B cell (primary cell): ENCODE measurements around the gene OSBPL1A. TPM values are rescaled to one million over a fixed set of nuclear protein-coding genes. Genes with fewer than 3 reads are reported as not detected.

Experiments
- ATAC-seq: fragments of 200-7000 bp; cut with Tn5 transposase; one replicate; pipeline ENCODE4 v1.10.0; 2021; ENCODE audit warnings: low read depth, mild to moderate bottlenecking, moderate number of reproducible peaks, moderate library complexity
- CTCF ChIA-PET: fragments of 350-600 bp; sonication (Branson Sonifier 250); formaldehyde crosslinking; loops from one replicate; lab custom pipeline; 2021; ENCODE audit warnings: antibody characterized with exemption, inconsistent platforms; lab: Charles Lee
- POLR2A ChIA-PET: fragments of 350-600 bp; sonication (Branson Sonifier 250); formaldehyde crosslinking; loops from one replicate; lab custom pipeline; 2021; ENCODE audit warnings: antibody characterized with exemption; lab: Charles Lee
- DNase-seq: peaks from one replicate; pipeline ENCODE4 v3.0.0; 2013
- H2AFZ ChIP-seq: 2 replicates; pipeline ENCODE4 v1.6.1; 2012; ENCODE audit warnings: mild to moderate bottlenecking, low read depth, low read length; ENCODE audit not compliant: insufficient read depth, poor library complexity, severe bottlenecking
- H3K27ac ChIP-seq, 2 donors: 1 replicate in 1 of 2; 2 replicates in 1 of 2; pipeline ENCODE4 v1.5.1; 2012 to 2013; ENCODE audit warnings: low read length in 2 of 2, mild to moderate bottlenecking in 2 of 2, moderate library complexity in 1 of 2
- H3K27me3 ChIP-seq, 4 experiments: fragments of 200-600 bp in 1 of 4; sonication (generic) in 1 of 4; replicated peaks in 1 of 4; 1 replicate in 2 of 4; 2 replicates in 2 of 4; pipeline versions ENCODE4 v1.6.1 to v1.7.0; 2013 to 2016; ENCODE audit warnings: low read length in 3 of 4, mild to moderate bottlenecking in 2 of 4, mixed read lengths in 1 of 4, moderate library complexity in 1 of 4; ENCODE audit not compliant: insufficient read depth in 4 of 4, control insufficient read depth in 3 of 4; ENCODE audit errors: control extremely low read depth in 1 of 4
- H3K36me3 ChIP-seq, 2 experiments: replicated peaks in 1 of 2; 1 replicate in 1 of 2; 2 replicates in 1 of 2; pipeline versions ENCODE4 v1.6.1 to v1.7.1; 2013; ENCODE audit warnings: low read length in 1 of 2; ENCODE audit not compliant: insufficient read depth in 2 of 2, control insufficient read depth in 1 of 2; ENCODE audit errors: control extremely low read depth in 1 of 2, extremely low read depth in 1 of 2
- H3K4me1 ChIP-seq, 2 donors: fragments of 200-600 bp in 1 of 2; sonication (generic) in 1 of 2; 1 replicate in 1 of 2; 2 replicates in 1 of 2; pipeline versions ENCODE4 v1.5.1 to v1.6.1; 2013 to 2017; ENCODE audit warnings: low read length in 2 of 2; ENCODE audit not compliant: control insufficient read depth in 2 of 2, insufficient read depth in 2 of 2
- H3K4me2 ChIP-seq: replicated peaks from 2 replicates; pipeline ENCODE3; 2012; ENCODE audit warnings: mild to moderate bottlenecking, low read depth, low read length; ENCODE audit not compliant: poor library complexity, severe bottlenecking
- H3K4me3 ChIP-seq, 5 experiments: fragments of 200-600 bp in 1 of 5; sonication (generic) in 1 of 5; 1 replicate in 3 of 5; 2 replicates in 2 of 5; pipeline versions ENCODE4 v1.5.1 to v1.7.0; 2011 to 2016; ENCODE audit warnings: low read length in 4 of 5, mild to moderate bottlenecking in 4 of 5, low read depth in 2 of 5, control low read depth in 1 of 5, moderate library complexity in 1 of 5; ENCODE audit not compliant: insufficient read depth in 1 of 5; ENCODE audit errors: control extremely low read depth in 1 of 5, extremely low read depth in 1 of 5
- H3K79me2 ChIP-seq: fragments of 200-600 bp; sonication (generic); one replicate; pipeline ENCODE4 v1.6.0; 2016; ENCODE audit warnings: low read length; ENCODE audit not compliant: control insufficient read depth, insufficient read depth
- H3K9ac ChIP-seq: fragments of 200-600 bp; sonication (generic); 2 replicates; pipeline ENCODE4 v1.6.1; 2017; ENCODE audit warnings: mild to moderate bottlenecking, low read length, moderate library complexity
- H3K9me3 ChIP-seq, 3 donors: one replicate each; pipeline versions ENCODE4 v1.6.1 to v1.7.1; 2013; ENCODE audit warnings: low read length in 2 of 3; ENCODE audit not compliant: control insufficient read depth in 2 of 3, insufficient read depth in 1 of 3; ENCODE audit errors: control extremely low read depth in 1 of 3
- H4K20me1 ChIP-seq: 2 replicates; pipeline ENCODE4 v1.6.0; 2012; ENCODE audit warnings: mild to moderate bottlenecking, low read length; ENCODE audit not compliant: insufficient read depth, control insufficient read depth, poor library complexity, severe bottlenecking
- H3K27ac Mint-ChIP-seq: one replicate; pipeline ENCODE4 v1.8.0; 2021; ENCODE audit warnings: mixed read lengths
- H3K27me3 Mint-ChIP-seq: one replicate; pipeline ENCODE4 v1.8.0; 2021; ENCODE audit warnings: mixed read lengths
- H3K4me1 Mint-ChIP-seq: one replicate; pipeline ENCODE4 v1.8.0; 2021; ENCODE audit warnings: mixed read lengths
- H3K4me3 Mint-ChIP-seq: one replicate; pipeline ENCODE4 v1.8.0; 2021; ENCODE audit warnings: mixed read lengths
- H3K9me3 Mint-ChIP-seq: one replicate; pipeline ENCODE4 v1.8.0; 2022; ENCODE audit warnings: mixed read lengths; ENCODE audit not compliant: insufficient read depth
- CTCF ChIP-seq: fragments of 200-600 bp; IDR thresholded peaks from one replicate; pipeline ENCODE4 v1.8.0; 2022; ENCODE audit warnings: antibody characterized with exemption, mild to moderate bottlenecking
- EZH2 ChIP-seq: IDR thresholded peaks from 2 replicates; pipeline ENCODE4 v1.6.1; 2012; ENCODE audit warnings: borderline replicate concordance, low read depth, mild to moderate bottlenecking, moderate library complexity, low read length; ENCODE audit not compliant: insufficient read depth, poor library complexity, severe bottlenecking
- WGBS: methylation state at CpG from one replicate; pipeline ENCODE4 v1.1.5; 2013; ENCODE audit warnings: missing lambda C conversion rate; ENCODE audit not compliant: insufficient coverage; 5-methylcytosine and 5-hydroxymethylcytosine counted together
- intact Hi-C: fragments of 100-400 bp; cut with micrococcal nuclease; formaldehyde crosslinking; loops from one replicate; pipeline ENCODE4 v1.10.0; 2022
- polyA plus RNA-seq: library from polyadenylated mRNA; depleted of rRNA; stranded (reverse); fragments of >200 nt; gene quantifications from 2 replicates; pipeline ENCODE4 v1.2.3, GENCODE V29; 2012
- total RNA-seq, 2 donors: library from RNA; stranded (reverse); fragments of 120-200 nt in 1 of 2; gene quantifications; 1 replicate in 1 of 2; 2 replicates in 1 of 2; pipeline versions ENCODE4 v1.2.3 to v1.2.4, GENCODE V29; 2013 to 2022

Gene OSBPL1A
- total and polyA plus RNA-seq, 2 donors (not counting 1 experiment from before 2014, with no cell fraction given), result 0.57 to 0.86 TPM

- peak overlapping the region in 3 of 5 experiments; percentile 37 to 52 (median 37) for H3K4me3 ChIP-seq
- DNase-seq, result no peak
- H3K4me1 ChIP-seq, result peaks cover 9% of the 10 kb centered on the region in 2 donors
- POLR2A ChIA-PET, result no interaction called here
- CTCF ChIA-PET, result no interaction called here
- Mint-ChIP-seq H3K9me3 (no peaks in the 10 kb centered on the region), H3K4me1 (peaks cover 11% of the 10 kb centered on the region), H3K27me3 (peaks cover 37% of the 10 kb centered on the region), H3K4me3 (peak overlapping the region; percentile 79), H3K27ac (no peak overlapping the region)
- H2AFZ ChIP-seq, result peak overlapping the region; percentile 23
- no peak overlapping the region for H3K27ac ChIP-seq
- intact Hi-C loops, result no loop called here
- no peaks in the 10 kb centered on the region for H3K79me2 ChIP-seq
- H3K9me3 ChIP-seq, result peaks cover 0 to 4% (median 0%) of the 10 kb centered on the region in 3 donors
- ATAC-seq, result no peak
- no peaks in the 10 kb centered on the region for H3K36me3 ChIP-seq
- WGBS, result 20% methylated on average over 3 of the region's 9 CpGs
- peaks cover 0 to 25% (median 11%) of the 10 kb centered on the region in 4 experiments for H3K27me3 ChIP-seq
- peak overlapping the region; percentile 74 for H3K4me2 ChIP-seq
- TF ChIP-seq CTCF (no peak), EZH2 (no peak)
- H4K20me1 ChIP-seq, result no peaks in the 10 kb centered on the region
- no peak overlapping the region for H3K9ac ChIP-seq
Measured at GRCh38 chr18:24272229-24272525, 125.4 kb downstream of the OSBPL1A start.

GRCh38 chr18:24271381-24272228 lies 126.0 kb downstream of the OSBPL1A start:
- peak overlapping the region; percentile 74 for H3K4me2 ChIP-seq
- peaks cover 9% of the 10 kb centered on the region in 2 donors for H3K4me1 ChIP-seq
- WGBS, result 3% methylated on average over 96 of the region's 96 CpGs
- DNase-seq, result peak; percentile 40
- intact Hi-C loops, result no loop called here
- peak overlapping the region; percentile 57 for H2AFZ ChIP-seq
- peaks cover 0 to 4% (median 0%) of the 10 kb centered on the region in 3 donors for H3K9me3 ChIP-seq
- no peaks in the 10 kb centered on the region for H4K20me1 ChIP-seq
- no peaks in the 10 kb centered on the region for H3K36me3 ChIP-seq
- TF ChIP-seq CTCF (no peak), EZH2 (no peak)
- H3K79me2 ChIP-seq, result no peaks in the 10 kb centered on the region
- H3K4me3 ChIP-seq, result peak overlapping the region in 3 of 5 experiments; percentile 37 to 52 (median 47)
- H3K27ac ChIP-seq, result no peak overlapping the region
- peak overlapping the region; percentile 47 for H3K9ac ChIP-seq
- CTCF ChIA-PET, result no interaction called here
- Mint-ChIP-seq H3K4me3 (peak overlapping the region; percentile 79), H3K27ac (no peak overlapping the region), H3K9me3 (no peaks in the 10 kb centered on the region), H3K27me3 (peaks cover 37% of the 10 kb centered on the region), H3K4me1 (peaks cover 11% of the 10 kb centered on the region)
- POLR2A ChIA-PET, result no interaction called here
- peak; percentile 36 for ATAC-seq
- peaks cover 0 to 25% (median 11%) of the 10 kb centered on the region in 4 experiments for H3K27me3 ChIP-seq
